CD4-positive, alpha-beta T cell treated with Interferon alpha-2 for 1 hour (primary cell): ENCODE measurements around the gene SALL3.

ENCODE experiments used
- DNase-seq, 2 donors: peaks; one replicate each; pipeline ENCODE4 v3.0.0-alpha.2; 2020 to 2022

The SALL3 gene

GRCh38 chr18:79008356-79008940 is 28.8 kb downstream of the SALL3 start:
- no peak for DNase-seq

DNA sequence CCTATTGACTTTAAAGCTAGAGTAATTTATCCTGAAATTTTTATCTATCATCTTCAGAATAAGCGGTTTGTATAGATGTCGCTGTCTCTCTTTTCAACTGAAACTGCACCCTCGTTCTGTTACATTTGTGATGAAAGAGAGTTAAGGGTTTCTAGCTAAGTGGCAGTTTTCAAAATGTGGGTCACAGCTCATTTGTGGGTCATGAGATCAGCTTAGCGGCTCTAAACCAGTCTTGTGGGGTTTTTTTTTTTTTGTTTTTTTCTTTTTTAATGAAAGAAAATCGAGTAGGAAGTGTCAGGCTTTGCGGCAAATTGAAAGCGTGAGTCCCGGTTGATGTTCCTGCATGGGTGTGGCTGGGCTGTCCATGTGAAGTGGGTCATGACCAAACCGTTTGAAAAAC is 31.2 kb downstream of the SALL3 start:
- DNase-seq = no peak

DNA sequence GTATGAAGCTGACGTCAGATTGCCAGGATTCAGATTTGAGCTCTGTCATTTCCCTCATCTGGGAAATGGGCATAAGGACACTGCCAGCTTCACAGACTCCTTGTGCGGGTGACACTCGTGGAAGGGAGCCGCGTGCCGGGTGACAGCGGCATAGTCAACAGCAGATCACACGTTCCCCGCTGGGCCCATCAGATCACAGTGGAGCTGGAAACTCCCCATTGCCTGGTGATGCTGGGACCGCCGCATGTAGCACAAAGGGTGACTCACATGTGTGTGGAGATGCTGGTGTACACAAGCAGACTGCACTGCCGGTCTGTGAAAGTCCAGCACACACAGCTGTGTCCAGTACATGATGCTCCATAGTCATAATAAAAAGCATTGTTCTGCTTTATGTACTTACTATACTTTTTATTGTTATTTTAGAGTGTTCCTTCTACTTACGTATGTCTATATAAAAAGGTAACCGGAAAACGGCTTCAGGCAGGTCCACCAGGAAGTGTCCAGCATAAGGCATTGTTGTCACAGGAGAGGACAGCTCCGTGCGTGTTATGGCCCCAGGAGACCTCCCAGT is 31.8 kb downstream of the SALL3 start:
- no peak for DNase-seq

GRCh38 chr18:79013869-79014268 is 34.3 kb downstream of the SALL3 start:
- DNase-seq = no peak

DNA sequence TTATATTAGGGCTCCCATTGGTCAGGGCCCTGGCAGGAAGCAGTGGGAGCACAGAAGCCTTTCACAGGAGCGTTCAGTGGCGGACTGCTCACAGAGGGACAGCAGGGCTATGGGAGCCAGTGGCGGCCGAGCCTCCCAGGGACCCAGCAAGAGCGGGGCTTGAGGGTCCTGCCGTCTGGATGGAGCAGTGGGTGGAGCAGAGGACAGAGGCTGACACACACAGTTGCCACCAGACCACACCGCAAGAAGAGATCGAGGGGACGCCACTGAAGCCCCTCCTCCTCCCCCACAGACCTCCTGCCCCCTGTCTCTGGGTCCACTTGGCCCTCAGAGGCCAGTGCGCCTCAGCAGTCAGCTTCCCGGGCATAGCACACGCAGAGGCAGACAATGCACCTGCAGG is 39.3 kb downstream of the SALL3 start:
- no peak for DNase-seq

DNA sequence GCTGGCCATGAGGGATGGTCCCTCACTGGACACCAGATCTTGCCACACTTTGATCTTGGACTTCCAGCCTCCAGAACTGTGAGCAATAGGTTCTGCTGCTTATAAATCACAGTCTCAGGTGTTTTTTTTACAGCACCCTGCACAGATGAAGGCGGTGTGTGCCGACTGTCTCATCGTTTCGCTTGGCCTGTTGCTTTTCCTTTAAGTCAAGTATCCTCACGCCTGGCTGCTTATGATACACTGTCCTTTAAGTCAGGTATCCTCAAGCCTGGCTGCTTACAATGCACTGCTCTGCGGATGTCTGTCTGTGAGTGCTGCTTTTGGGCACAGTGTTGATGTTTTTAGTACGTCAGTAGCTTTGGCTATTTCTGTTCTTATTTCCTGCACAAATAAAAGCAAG is 40.3 kb downstream of the SALL3 start:
- DNase-seq = no peak

- DNase-seq = no peak
These were observed 43.0 kb downstream of the SALL3 start for GRCh38 chr18:79022603-79023002.

DNA sequence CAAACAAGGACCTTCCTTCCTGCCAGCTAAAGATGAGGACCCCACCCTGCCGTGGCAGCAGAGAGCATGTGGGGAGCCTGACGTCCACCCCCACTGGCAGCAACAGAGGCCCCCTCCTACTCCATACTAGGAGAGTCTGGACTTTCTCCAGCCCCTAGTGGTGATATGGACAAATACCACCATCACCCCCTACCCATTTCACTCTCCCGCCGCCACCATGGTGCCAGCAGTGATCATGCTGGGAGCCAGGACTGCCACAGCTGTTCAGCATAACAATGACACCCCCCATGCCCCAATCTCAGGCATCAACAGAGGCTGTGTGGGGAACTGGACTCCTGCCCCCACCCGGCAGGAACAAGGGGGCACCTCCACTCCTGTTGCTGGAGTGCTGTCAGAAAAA is 46.9 kb downstream of the SALL3 start:
- no peak for DNase-seq

- DNase-seq = no peak
These were observed 51.1 kb downstream of the SALL3 start for GRCh38 chr18:79030680-79031079.

DNA sequence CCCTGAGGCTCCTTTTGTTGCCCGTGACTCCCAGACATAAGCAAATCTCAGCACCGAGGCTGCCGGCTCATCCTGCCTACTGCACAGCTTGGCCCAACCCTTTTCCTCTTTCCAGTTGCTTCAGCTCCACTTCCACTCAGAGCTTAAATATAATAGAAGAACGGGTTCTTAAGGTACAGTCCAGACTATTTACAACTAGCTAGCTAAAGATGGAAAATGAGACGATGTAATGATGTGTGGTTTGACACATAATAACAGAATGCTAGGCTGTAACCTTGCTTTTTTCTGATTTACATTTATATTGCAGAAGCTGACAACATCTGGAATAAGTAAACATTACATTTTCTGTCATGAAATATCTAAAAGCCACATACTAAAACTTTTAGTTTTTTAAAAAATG is 62.7 kb downstream of the SALL3 start:
- no peak for DNase-seq

DNA sequence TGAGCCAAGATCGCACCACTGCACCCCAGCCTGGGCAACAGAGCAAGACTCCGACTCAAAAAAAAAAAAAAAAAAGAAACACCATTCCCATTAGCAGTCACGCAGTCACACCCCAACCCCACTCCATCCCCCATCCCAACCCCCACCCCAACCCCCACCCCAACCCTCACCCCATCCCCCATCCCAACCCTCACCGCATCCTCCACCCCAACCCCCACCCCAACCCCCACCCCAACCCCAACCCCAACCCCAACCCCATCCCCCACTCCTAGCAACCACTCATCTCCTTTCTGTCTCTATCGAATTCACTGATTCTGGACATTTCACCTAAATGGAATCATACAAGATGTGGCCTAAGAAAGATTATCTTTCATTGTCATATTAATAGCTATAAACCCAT is 63.7 kb downstream of the SALL3 start:
- no peak for DNase-seq

- no peak for DNase-seq
These were observed 66.9 kb downstream of the SALL3 start for GRCh38 chr18:79046522-79046921.

- DNase-seq = no peak
These were observed 68.1 kb downstream of the SALL3 start for GRCh38 chr18:79047556-79048244.

- no peak for DNase-seq
These were observed 68.6 kb downstream of the SALL3 start for GRCh38 chr18:79048245-79048632.

DNA sequence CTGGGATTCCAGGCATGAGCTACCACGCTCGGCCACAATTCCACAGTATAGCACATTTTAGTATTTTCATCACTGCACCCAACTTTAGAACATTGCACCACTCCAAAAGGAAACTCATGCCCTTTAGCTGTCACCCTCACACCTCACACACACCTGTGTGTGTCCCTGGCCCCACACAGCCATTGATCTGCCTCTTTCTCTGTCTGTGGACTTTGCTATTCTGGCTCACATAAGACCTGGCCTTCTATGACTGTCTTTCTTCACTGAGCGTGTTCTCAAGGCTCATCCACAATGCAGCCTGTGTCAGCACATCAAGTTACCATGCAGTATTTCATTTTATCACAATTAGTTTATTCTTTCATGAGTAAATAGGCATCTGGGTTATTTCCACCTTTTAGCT is 69.9 kb downstream of the SALL3 start:
- no peak for DNase-seq
